PC-9 (cell line): ENCODE results near the gene MXRA8.

Source experiments
- EZH2 ChIP-seq: fragments of 200-600 bp; sonication (generic); IDR thresholded peaks from 2 replicates; pipeline ENCODE4 v1.8.0; 2017; ENCODE audit warnings: antibody characterized with exemption, low read depth
- TF ChIP-seq, protein P1 (sequence below): fragments of 200-600 bp; sonication (generic); conservative IDR thresholded peaks from 2 replicates; pipeline ENCODE4 v1.6.1; 2017; ENCODE audit warnings: mixed run types, antibody characterized with exemption, mild to moderate bottlenecking, moderate library complexity

DNA sequence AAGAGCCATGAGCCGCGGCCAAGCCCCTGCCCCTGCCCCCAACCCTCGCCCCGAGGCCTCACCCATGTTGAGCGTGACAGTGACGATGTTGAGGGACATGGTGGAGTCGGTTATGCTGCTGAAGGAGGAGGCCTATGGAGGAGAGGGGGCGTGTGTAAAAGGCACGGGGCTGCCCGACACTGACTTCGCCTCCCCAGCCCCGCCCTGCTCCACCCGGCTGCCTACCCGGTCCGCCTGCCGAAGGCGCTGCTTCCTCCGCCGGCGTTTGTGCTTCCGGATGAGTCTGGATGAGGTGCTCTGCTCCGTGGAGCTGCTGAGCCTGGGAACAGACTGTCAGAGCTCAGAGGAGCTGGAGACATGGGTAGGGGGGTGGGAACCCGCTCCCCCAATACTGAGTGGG, 18.2 kb downstream of the MXRA8 start:
- TF ChIP-seq, protein P1, sequence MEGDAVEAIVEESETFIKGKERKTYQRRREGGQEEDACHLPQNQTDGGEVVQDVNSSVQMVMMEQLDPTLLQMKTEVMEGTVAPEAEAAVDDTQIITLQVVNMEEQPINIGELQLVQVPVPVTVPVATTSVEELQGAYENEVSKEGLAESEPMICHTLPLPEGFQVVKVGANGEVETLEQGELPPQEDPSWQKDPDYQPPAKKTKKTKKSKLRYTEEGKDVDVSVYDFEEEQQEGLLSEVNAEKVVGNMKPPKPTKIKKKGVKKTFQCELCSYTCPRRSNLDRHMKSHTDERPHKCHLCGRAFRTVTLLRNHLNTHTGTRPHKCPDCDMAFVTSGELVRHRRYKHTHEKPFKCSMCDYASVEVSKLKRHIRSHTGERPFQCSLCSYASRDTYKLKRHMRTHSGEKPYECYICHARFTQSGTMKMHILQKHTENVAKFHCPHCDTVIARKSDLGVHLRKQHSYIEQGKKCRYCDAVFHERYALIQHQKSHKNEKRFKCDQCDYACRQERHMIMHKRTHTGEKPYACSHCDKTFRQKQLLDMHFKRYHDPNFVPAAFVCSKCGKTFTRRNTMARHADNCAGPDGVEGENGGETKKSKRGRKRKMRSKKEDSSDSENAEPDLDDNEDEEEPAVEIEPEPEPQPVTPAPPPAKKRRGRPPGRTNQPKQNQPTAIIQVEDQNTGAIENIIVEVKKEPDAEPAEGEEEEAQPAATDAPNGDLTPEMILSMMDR, result no peak
- TF ChIP-seq EZH2, result no peak
